ENCODE measurements around the gene LTA4H.

DNA sequence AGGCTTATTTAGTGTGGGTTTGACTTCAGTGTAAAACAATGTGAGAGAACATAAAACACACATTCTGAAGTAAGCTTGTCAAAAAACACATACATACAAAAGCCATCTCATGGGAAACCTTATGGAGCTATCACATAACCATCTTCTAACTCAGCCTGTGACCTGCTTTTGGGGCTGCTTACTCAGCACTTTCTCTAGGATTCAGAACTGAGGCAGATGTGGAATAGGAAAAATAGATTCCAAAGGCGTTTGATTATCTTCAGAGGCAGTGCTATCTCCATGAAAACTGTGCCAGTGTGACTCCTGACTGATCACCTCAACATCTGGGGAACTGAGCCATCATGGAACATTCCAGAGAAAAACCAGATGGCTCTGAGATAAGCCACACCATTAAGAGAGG, 52.8 kb downstream of the LTA4H start:
- no peak for TF ChIP-seq EZH2phosphoT487 (IDR thresholded peaks at IDR 0.05; ENCODE audit: borderline replicate concordance)
- TF ChIP-seq, protein P1, sequence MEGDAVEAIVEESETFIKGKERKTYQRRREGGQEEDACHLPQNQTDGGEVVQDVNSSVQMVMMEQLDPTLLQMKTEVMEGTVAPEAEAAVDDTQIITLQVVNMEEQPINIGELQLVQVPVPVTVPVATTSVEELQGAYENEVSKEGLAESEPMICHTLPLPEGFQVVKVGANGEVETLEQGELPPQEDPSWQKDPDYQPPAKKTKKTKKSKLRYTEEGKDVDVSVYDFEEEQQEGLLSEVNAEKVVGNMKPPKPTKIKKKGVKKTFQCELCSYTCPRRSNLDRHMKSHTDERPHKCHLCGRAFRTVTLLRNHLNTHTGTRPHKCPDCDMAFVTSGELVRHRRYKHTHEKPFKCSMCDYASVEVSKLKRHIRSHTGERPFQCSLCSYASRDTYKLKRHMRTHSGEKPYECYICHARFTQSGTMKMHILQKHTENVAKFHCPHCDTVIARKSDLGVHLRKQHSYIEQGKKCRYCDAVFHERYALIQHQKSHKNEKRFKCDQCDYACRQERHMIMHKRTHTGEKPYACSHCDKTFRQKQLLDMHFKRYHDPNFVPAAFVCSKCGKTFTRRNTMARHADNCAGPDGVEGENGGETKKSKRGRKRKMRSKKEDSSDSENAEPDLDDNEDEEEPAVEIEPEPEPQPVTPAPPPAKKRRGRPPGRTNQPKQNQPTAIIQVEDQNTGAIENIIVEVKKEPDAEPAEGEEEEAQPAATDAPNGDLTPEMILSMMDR (conservative IDR thresholded peaks at IDR 0.05; ENCODE audit: low read length) = no peak

Measured in Loucy (cell line).